Measurements from ENCODE around the gene PRMT7.

GRCh38 chr16:68383858-68384257 lies 73.0 kb downstream of the PRMT7 start:
- no peak for TF ChIP-seq EZH2 (IDR thresholded peaks at IDR 0.05; ENCODE audit: borderline replicate concordance, low read depth, low read length, severe bottlenecking)
- no peak for TF ChIP-seq CTCF (IDR thresholded peaks at IDR 0.05; ENCODE audit: borderline replicate concordance, extremely low read depth, low read length, poor library complexity, severe bottlenecking)

Data from DND-41 (cell line).